Stimulated activated CD4-positive, alpha-beta T cell treated with anti-CD3 and anti-CD28 coated beads, Interleukin-1b, Interleukin-23, amount 100 ng/mL, for 4 hours (primary cell): Measurements from ENCODE around the gene PSMB8.
"Not testable (repeated sequence)": the region's sequence is repeated elsewhere in the genome, so short reads cannot be mapped to it uniquely, and the experiment has no call there.

ENCODE experiments used
- DNase-seq, 2 donors: peaks; one replicate each; pipeline ENCODE4 v3.0.0-alpha.2; 2020; ENCODE audit warnings: low read depth in 2 of 2

PSMB8 gene

GRCh38 chr6:32838114-32838958 is 5.5 kb downstream of the PSMB8 start, which contains the start of gene TAP2:
TSS of gene TAP2 (minus strand) at chr6:32838739. CDS start at chr6:32838233, 506 bp downstream.
- DNase-seq: peak; percentile 98 to 99

GRCh38 chr6:32837651-32838113 is 6.2 kb downstream of the PSMB8 start:
- no peak for DNase-seq

- DNase-seq: no peak
Measured at GRCh38 chr6:32836873-32837272, 7.0 kb downstream of the PSMB8 start.

GRCh38 chr6:32835167-32835893 is 8.5 kb downstream of the PSMB8 start:
- DNase-seq: no peak

- no peak for DNase-seq
Measured at GRCh38 chr6:32833664-32834063, 10.2 kb downstream of the PSMB8 start.

GRCh38 chr6:32832535-32832934 is 11.3 kb downstream of the PSMB8 start:
- no peak for DNase-seq

- DNase-seq: no peak
Measured at GRCh38 chr6:32830936-32831335, 12.9 kb downstream of the PSMB8 start.

GRCh38 chr6:32830017-32830416 is 13.8 kb downstream of the PSMB8 start:
- DNase-seq: no peak

- DNase-seq: no peak
Measured at GRCh38 chr6:32829495-32829894, 14.4 kb downstream of the PSMB8 start.

- DNase-seq: no peak
Measured at GRCh38 chr6:32827025-32827424, 16.8 kb downstream of the PSMB8 start.

GRCh38 chr6:32825966-32826365 is 17.9 kb downstream of the PSMB8 start:
- no peak for DNase-seq

- no peak for DNase-seq
Measured at GRCh38 chr6:32819729-32820128, 24.1 kb downstream of the PSMB8 start.

GRCh38 chr6:32818867-32819266 is 25.0 kb downstream of the PSMB8 start:
- no peak for DNase-seq

GRCh38 chr6:32816746-32817204 is 27.1 kb downstream of the PSMB8 start, which contains the start of gene HLA-DOB:
TSS of gene HLA-DOB (minus strand) at chr6:32817002. CDS start at chr6:32816951, 51 bp downstream.
- DNase-seq: no peak

- no peak for DNase-seq
Measured at GRCh38 chr6:32815996-32816395, 27.9 kb downstream of the PSMB8 start.

- no peak for DNase-seq
Measured at GRCh38 chr6:32815115-32815514, 28.7 kb downstream of the PSMB8 start.

- DNase-seq: no peak
Measured at GRCh38 chr6:32814145-32814544, 29.7 kb downstream of the PSMB8 start.

GRCh38 chr6:32809171-32809570 is 34.7 kb downstream of the PSMB8 start:
- no peak for DNase-seq

GRCh38 chr6:32807020-32807580 is 36.7 kb downstream of the PSMB8 start:
- DNase-seq: no peak

GRCh38 chr6:32805404-32805803 is 38.4 kb downstream of the PSMB8 start:
- DNase-seq: not testable (repeated sequence)

- no peak for DNase-seq
Measured at GRCh38 chr6:32803416-32803815, 40.4 kb downstream of the PSMB8 start.

GRCh38 chr6:32799740-32800139 is 44.1 kb downstream of the PSMB8 start:
- DNase-seq: no peak
